A673 (cell line): ENCODE data around the gene HS1BP3. TPM values are rescaled to one million over a fixed set of nuclear protein-coding genes. Genes with fewer than 3 reads are reported as not detected.

ENCODE experiments used
- BruUV-seq: library from RNA; stranded (reverse); fragments of 400-500 nt; replicated peaks from 2 replicates; lab custom pipeline; 2021; lab: Mats Ljungman, UMichigan
- CTCF ChIA-PET: fragments of 300-600 bp; sonication (Branson Sonifier 250); formaldehyde crosslinking; loops from one replicate; lab custom pipeline; 2022; ENCODE audit warnings: antibody characterized with exemption; lab: Charles Lee
- POLR2A ChIA-PET: fragments of 300-600 bp; sonication (Branson Sonifier 250); formaldehyde crosslinking; loops from one replicate; lab custom pipeline; 2022; ENCODE audit warnings: antibody characterized with exemption; ENCODE audit not compliant: low non-redundant PET; lab: Charles Lee
- DNase-seq: peaks from one replicate; pipeline ENCODE4 v3.0.0-alpha.2; 2015; ENCODE audit warnings: low spot score
- H3K27ac ChIP-seq: fragments of 200-600 bp; sonication (generic); 2 replicates; pipeline ENCODE4 v1.5.1; 2016; ENCODE audit warnings: mixed run types, low read depth, mild to moderate bottlenecking, mixed read lengths, antibody characterized with exemption, low read length; ENCODE audit not compliant: poor library complexity, severe bottlenecking
- H3K27me3 ChIP-seq: fragments of 200-600 bp; sonication (generic); replicated peaks from 2 replicates; pipeline ENCODE4 v1.6.1; 2017; ENCODE audit warnings: mixed run types, low read depth, mild to moderate bottlenecking, mixed read lengths, antibody characterized with exemption, low read length; ENCODE audit not compliant: insufficient read depth, poor library complexity
- H3K36me3 ChIP-seq: fragments of 200-600 bp; sonication (generic); 2 replicates; pipeline ENCODE4 v1.6.1; 2016; ENCODE audit warnings: mixed run types, mild to moderate bottlenecking, mixed read lengths, antibody characterized with exemption, low read length; ENCODE audit not compliant: insufficient read depth, poor library complexity, severe bottlenecking
- H3K4me1 ChIP-seq: fragments of 200-600 bp; sonication (generic); 2 replicates; pipeline ENCODE4 v1.6.1; 2017; ENCODE audit warnings: mixed run types, mild to moderate bottlenecking, mixed read lengths, antibody characterized with exemption, low read length; ENCODE audit not compliant: insufficient read depth, poor library complexity, severe bottlenecking
- H3K4me3 ChIP-seq: fragments of 200-600 bp; sonication (generic); 2 replicates; pipeline ENCODE4 v1.5.1; 2016; ENCODE audit warnings: low read depth, mixed run types, mild to moderate bottlenecking, mixed read lengths, low read length; ENCODE audit not compliant: poor library complexity, severe bottlenecking
- H3K9me3 ChIP-seq: fragments of 200-600 bp; sonication (generic); 2 replicates; pipeline ENCODE4 v1.6.1; 2016; ENCODE audit warnings: mixed run types, low read depth, mild to moderate bottlenecking, mixed read lengths, antibody characterized with exemption, low read length; ENCODE audit not compliant: poor library complexity, severe bottlenecking
- EZH2 ChIP-seq: fragments of 200-600 bp; sonication (generic); IDR thresholded peaks from 2 replicates; pipeline ENCODE4 v1.6.1; 2017; ENCODE audit warnings: borderline replicate concordance, low read depth, mild to moderate bottlenecking, mixed read lengths, antibody characterized with exemption, low read length; ENCODE audit not compliant: poor library complexity, severe bottlenecking
- intact Hi-C: fragments of 100-400 bp; cut with micrococcal nuclease; formaldehyde crosslinking; loops from one replicate; pipeline ENCODE4 v1.10.0; 2022; ENCODE audit not compliant: unreplicated experiment
- total RNA-seq: library from RNA; stranded (reverse); gene quantifications from 2 replicates; pipeline ENCODE4 v1.2.3, GENCODE V29; 2021
- TF ChIP-seq, protein P1 (sequence below): fragments of 300-800, 200-600 bp; sonication (generic); conservative IDR thresholded peaks from 2 replicates; pipeline ENCODE4 v1.5.1; 2017; ENCODE audit warnings: low read depth, mild to moderate bottlenecking, antibody characterized with exemption, low read length, moderate library complexity, mixed read lengths

HS1BP3 gene
- total RNA-seq, 1 experiment from 2014 or later: 12.6 TPM

DNA sequence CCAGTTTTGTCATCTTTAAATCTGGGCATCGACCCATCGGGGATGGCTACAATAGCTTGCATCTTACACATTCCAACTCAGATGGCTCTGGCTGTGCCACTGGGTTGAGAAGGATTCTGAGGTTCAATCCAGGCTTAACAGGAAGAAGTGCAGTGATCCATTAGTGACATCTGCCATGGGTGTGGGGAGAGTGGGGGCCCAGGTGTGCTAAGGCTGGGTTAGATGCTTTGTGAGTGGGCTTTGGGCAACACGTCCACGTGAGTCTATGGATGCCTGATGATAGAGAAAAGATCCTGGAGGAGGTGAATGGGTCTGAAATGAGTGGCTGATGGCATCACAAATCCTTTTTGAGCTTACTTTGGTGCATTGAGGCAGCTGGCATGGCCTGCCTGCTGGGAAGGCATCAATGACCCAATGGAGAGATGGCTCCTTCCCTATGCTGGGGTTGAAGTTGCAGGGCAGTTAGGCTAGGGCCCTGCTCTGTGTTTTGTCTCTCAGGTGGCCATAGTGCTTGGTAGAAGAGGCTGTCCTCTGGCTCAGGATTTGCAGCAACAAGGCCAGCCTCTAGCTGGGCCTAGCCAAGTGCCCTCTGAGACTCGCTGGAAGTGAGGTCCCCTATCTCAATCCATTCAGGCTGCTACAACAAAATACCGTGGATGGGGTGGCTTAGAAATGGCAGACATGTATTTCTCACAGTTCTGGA lies 56.7 kb downstream of the HS1BP3 start:
- no peaks in the 10 kb centered on the region for H3K36me3 ChIP-seq
- TF ChIP-seq, protein P1, sequence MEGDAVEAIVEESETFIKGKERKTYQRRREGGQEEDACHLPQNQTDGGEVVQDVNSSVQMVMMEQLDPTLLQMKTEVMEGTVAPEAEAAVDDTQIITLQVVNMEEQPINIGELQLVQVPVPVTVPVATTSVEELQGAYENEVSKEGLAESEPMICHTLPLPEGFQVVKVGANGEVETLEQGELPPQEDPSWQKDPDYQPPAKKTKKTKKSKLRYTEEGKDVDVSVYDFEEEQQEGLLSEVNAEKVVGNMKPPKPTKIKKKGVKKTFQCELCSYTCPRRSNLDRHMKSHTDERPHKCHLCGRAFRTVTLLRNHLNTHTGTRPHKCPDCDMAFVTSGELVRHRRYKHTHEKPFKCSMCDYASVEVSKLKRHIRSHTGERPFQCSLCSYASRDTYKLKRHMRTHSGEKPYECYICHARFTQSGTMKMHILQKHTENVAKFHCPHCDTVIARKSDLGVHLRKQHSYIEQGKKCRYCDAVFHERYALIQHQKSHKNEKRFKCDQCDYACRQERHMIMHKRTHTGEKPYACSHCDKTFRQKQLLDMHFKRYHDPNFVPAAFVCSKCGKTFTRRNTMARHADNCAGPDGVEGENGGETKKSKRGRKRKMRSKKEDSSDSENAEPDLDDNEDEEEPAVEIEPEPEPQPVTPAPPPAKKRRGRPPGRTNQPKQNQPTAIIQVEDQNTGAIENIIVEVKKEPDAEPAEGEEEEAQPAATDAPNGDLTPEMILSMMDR: no peak
- TF ChIP-seq EZH2: no peak
- no peak for DNase-seq
- ChIA-PET CTCF (no interaction called here), POLR2A (no interaction called here)
- intact Hi-C loops: no loop called here
- H3K4me3 ChIP-seq: no peak overlapping the region
- H3K27me3 ChIP-seq: no peaks in the 10 kb centered on the region
- no peaks in the 10 kb centered on the region for H3K4me1 ChIP-seq
- no peak overlapping the region for H3K27ac ChIP-seq
- no peaks in the 10 kb centered on the region for H3K9me3 ChIP-seq
- no TSS peak for BruUV-seq

- Histone ChIP-seq H3K4me3 (no peak overlapping the region), H3K4me1 (no peaks in the 10 kb centered on the region), H3K27ac (no peak overlapping the region), H3K27me3 (no peaks in the 10 kb centered on the region), H3K36me3 (no peaks in the 10 kb centered on the region), H3K9me3 (no peaks in the 10 kb centered on the region)
- TF ChIP-seq, protein P1: no peak
- no peak for TF ChIP-seq EZH2
- ChIA-PET CTCF (no interaction called here), POLR2A (no interaction called here)
- intact Hi-C loops: no loop called here
- no TSS peak for BruUV-seq
- DNase-seq: no peak
These were observed 57.5 kb downstream of the HS1BP3 start for GRCh38 chr2:20593072-20594034.

DNA sequence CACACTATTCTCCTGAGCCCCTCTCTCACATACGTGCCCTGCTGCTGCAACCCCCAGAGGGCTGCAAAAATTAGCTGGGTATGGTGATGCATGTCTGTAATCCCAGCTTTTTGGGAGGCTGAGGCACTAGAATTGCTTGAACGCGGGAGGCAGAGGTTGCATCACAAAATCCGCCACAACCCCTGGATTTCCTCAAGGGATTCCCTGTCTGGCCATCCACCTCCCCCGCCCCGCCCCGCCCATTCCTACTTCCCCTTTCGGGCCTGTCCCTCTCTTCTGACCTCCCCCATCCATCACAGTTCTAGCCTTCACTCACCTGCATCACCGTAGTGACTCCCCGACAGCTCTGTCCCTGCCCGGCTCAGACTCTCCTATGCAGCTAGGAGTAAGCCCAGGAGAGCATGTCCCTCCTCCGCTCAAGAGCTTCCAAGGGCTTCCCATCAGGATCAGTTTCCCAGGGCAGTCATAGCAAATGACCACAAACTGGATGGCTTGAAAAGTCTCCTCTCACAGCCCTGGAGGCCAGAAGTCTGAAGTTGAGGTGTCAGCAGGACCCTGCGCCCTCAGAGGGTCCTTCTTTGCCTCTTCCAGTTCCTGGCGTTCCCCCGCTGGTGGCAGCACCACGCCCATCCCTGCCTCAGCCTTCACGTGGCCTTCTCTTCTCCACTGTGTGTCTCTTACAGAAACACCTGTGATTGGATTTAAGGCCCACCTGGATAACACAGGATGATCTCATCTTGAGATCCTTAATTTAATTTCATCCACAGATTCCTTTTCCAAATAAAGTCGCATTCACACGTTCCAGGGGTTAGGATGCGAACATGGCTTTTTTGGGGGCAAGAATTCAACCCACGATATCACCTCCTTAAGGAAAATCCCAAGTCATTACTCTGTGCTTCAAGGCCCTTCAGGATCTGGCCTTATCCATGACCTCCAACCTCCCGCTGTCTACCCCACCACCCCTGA lies 58.5 kb downstream of the HS1BP3 start:
- no peaks in the 10 kb centered on the region for H3K9me3 ChIP-seq
- no peak overlapping the region for H3K4me3 ChIP-seq
- H3K4me1 ChIP-seq: no peaks in the 10 kb centered on the region
- TF ChIP-seq EZH2: no peak
- TF ChIP-seq, protein P1: peak; percentile 34
- no peaks in the 10 kb centered on the region for H3K27me3 ChIP-seq
- BruUV-seq: no TSS peak
- intact Hi-C loops: no loop called here
- ChIA-PET CTCF (no interaction called here), POLR2A (no interaction called here)
- no peak overlapping the region for H3K27ac ChIP-seq
- no peaks in the 10 kb centered on the region for H3K36me3 ChIP-seq
- DNase-seq: no peak
